Ramos (cell line): ENCODE measurements around the gene CCDC138.
"Not testable (repeated sequence)": the region's sequence is repeated elsewhere in the genome, so short reads cannot be mapped to it uniquely, and the experiment has no call there.

Source experiments
- in situ Hi-C: fragments of 300-500 bp; cut with MboI; formaldehyde crosslinking; loops from one replicate; pipeline ENCODE4 v1.14.3; 2022; ENCODE audit warnings: low sequenced_read_pairs; ENCODE audit not compliant: unreplicated experiment

Gene CCDC138

GRCh38 chr2:108786354-108787215 is at the start of gene CCDC138:
CCDC138 (plus strand) TSS chr2:108786771; CDS start chr2:108786823, 52 bp downstream.
- in situ Hi-C loops = no loop called here

GRCh38 chr2:108757973-108758372 is 28.6 kb upstream of the CCDC138 start:
- in situ Hi-C loops = not testable (repeated sequence)

- in situ Hi-C loops = not testable (repeated sequence)
These were observed 24.0 kb upstream of the CCDC138 start for GRCh38 chr2:108762618-108763017.

- in situ Hi-C loops = not testable (repeated sequence)
These were observed 19.9 kb upstream of the CCDC138 start for GRCh38 chr2:108766671-108767070.

GRCh38 chr2:108767859-108768258 is 18.7 kb upstream of the CCDC138 start:
- in situ Hi-C loops = not testable (repeated sequence)

- in situ Hi-C loops = no loop called here
These were observed 10.1 kb upstream of the CCDC138 start for GRCh38 chr2:108776475-108776874.

- in situ Hi-C loops = no loop called here
These were observed 7.7 kb upstream of the CCDC138 start for GRCh38 chr2:108778857-108779256.

- in situ Hi-C loops = no loop called here
These were observed 590 bp upstream of the CCDC138 start for GRCh38 chr2:108786008-108786353.

GRCh38 chr2:108787216-108787541 is 608 bp downstream of the CCDC138 start:
- in situ Hi-C loops = no loop called here

GRCh38 chr2:108803045-108803736 is 16.6 kb downstream of the CCDC138 start:
- in situ Hi-C loops = no loop called here

- in situ Hi-C loops = no loop called here
These were observed 18.5 kb downstream of the CCDC138 start for GRCh38 chr2:108805032-108805431.

GRCh38 chr2:108805782-108806181 is 19.2 kb downstream of the CCDC138 start:
- in situ Hi-C loops = no loop called here

GRCh38 chr2:108806371-108807113 is 20.0 kb downstream of the CCDC138 start:
- in situ Hi-C loops = no loop called here

- in situ Hi-C loops = no loop called here
These were observed 23.4 kb downstream of the CCDC138 start for GRCh38 chr2:108809936-108810335.

GRCh38 chr2:108810993-108811957 is 24.7 kb downstream of the CCDC138 start:
- in situ Hi-C loops = no loop called here

- in situ Hi-C loops = no loop called here
These were observed 27.2 kb downstream of the CCDC138 start for GRCh38 chr2:108813732-108814131.

- in situ Hi-C loops = no loop called here
These were observed 33.9 kb downstream of the CCDC138 start for GRCh38 chr2:108820482-108820881.

- in situ Hi-C loops = no loop called here
These were observed 36.7 kb downstream of the CCDC138 start for GRCh38 chr2:108823286-108823685.

GRCh38 chr2:108824316-108825070 is 37.9 kb downstream of the CCDC138 start:
- in situ Hi-C loops = no loop called here
